Kidney (tissue), 14 donors: ENCODE data around the gene PGAM2. TPM values are rescaled to one million over a fixed set of nuclear protein-coding genes. Genes with fewer than 3 reads are reported as not detected.

ENCODE experiments used
- DNase-seq, 5 donors: peaks; one replicate each; pipeline ENCODE4 v3.0.0-alpha.2; 2013 to 2020
- FAIRE-seq: peaks from 2 replicates; lab custom pipeline; 2012; peaks lifted over from hg19 to GRCh38; lab: Jason Lieb, UNC
- H3K27ac ChIP-seq, 2 donors: one replicate each; pipeline ENCODE4 v1.7.0; 2013; ENCODE audit warnings: low read depth in 2 of 2, low read length in 2 of 2, inconsistent platforms in 1 of 2
- H3K27me3 ChIP-seq: one replicate; pipeline ENCODE4 v1.7.1; 2013; ENCODE audit warnings: low read length, inconsistent platforms; ENCODE audit not compliant: control insufficient read depth, insufficient read depth
- H3K36me3 ChIP-seq, 3 donors: one replicate each; pipeline versions ENCODE4 v1.7.0 to v1.7.1; 2013; ENCODE audit warnings: low read length in 3 of 3, control low read depth in 1 of 3, inconsistent platforms in 1 of 3; ENCODE audit not compliant: insufficient read depth in 3 of 3, control insufficient read depth in 2 of 3
- H3K4me1 ChIP-seq, 3 donors: one replicate each; pipeline versions ENCODE4 v1.7.0 to v1.7.1; 2013; ENCODE audit warnings: low read length in 3 of 3, inconsistent platforms in 1 of 3, low read depth in 1 of 3; ENCODE audit not compliant: control insufficient read depth in 2 of 3, insufficient read depth in 2 of 3
- H3K4me3 ChIP-seq, 3 donors: one replicate each; pipeline versions ENCODE4 v1.7.0 to v1.8.1; 2013; ENCODE audit warnings: low read length in 3 of 3, control low read depth in 1 of 3, inconsistent platforms in 1 of 3
- H3K9ac ChIP-seq, 3 donors: one replicate each; pipeline versions ENCODE4 v1.7.0 to v1.7.1; 2013; ENCODE audit warnings: low read length in 3 of 3, control low read depth in 1 of 3, inconsistent platforms in 1 of 3
- H3K9me3 ChIP-seq, 3 donors: one replicate each; pipeline versions ENCODE4 v1.7.0 to v1.7.1; 2013; ENCODE audit warnings: low read length in 3 of 3, control low read depth in 1 of 3, inconsistent platforms in 1 of 3; ENCODE audit not compliant: control insufficient read depth in 2 of 3, insufficient read depth in 1 of 3
- intact Hi-C: fragments of 100-400 bp; cut with DNase I; formaldehyde crosslinking; loops from one replicate; pipeline ENCODE4 v1.11.1; 2022
- polyA plus RNA-seq: library from polyadenylated mRNA; stranded (reverse); fragments of 350-450 nt; fragmentation: Illumina TruSeq; extraction: RNeasy Lipid Tissue Mini Kit (QIAGEN cat#74804); gene quantifications from one replicate; pipeline ENCODE4 v1.2.3, GENCODE V29; 2014; ENCODE audit warnings: low read depth, low replicate concordance; ENCODE audit not compliant: insufficient read depth
- total RNA-seq: library from RNA; stranded (reverse); fragmentation: NEBNext Ultra II Directional; extraction: Animal tissue kit (Norgen Biotek cat#: 25700); gene quantifications from one replicate; pipeline ENCODE4 v1.2.1, GENCODE V29; 2021
- TF ChIP-seq, protein P1 (sequence below): IDR thresholded peaks from 3 replicates; pipeline ENCODE4 v1.5.1; 2012; ENCODE audit warnings: mild to moderate bottlenecking, moderate library complexity, borderline replicate concordance; ENCODE audit not compliant: insufficient read depth; ENCODE audit errors: extremely low read depth
- donor health status: control.
- donor health status: control.
- donor health status: control.
- donor health status: control.
- donor health status: control.
- donor health status: DM: yes; HTN: yes; CAD: no.
- donor health status: Normal renal cell carcinoma (clear cell type).

The PGAM2 gene
- total and polyA plus RNA-seq, 2 donors from 2014 or later, result 2.1 to 37.7 TPM

DNA sequence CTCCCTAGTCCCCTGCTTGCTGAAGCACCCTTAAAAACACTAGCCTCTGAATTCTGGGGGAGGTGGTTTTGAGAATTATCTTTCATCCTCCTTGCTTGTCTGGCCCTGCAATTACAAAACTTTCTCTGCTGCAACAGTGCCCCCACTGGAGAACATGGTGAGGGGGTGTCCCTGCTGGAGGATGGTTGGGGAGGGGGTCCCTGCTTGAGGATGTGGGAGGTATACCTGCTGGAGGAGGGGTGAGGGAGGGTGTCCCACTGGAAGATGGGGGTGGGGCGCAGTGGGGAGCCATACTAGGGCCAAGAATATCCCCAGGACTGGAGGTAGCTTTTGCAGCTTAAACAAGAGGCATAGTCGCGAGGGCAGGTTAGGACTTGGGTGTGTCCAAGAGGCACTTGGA is 20.2 kb upstream of the PGAM2 start:
- no peak overlapping the region for H3K4me3 ChIP-seq
- TF ChIP-seq, protein P1, sequence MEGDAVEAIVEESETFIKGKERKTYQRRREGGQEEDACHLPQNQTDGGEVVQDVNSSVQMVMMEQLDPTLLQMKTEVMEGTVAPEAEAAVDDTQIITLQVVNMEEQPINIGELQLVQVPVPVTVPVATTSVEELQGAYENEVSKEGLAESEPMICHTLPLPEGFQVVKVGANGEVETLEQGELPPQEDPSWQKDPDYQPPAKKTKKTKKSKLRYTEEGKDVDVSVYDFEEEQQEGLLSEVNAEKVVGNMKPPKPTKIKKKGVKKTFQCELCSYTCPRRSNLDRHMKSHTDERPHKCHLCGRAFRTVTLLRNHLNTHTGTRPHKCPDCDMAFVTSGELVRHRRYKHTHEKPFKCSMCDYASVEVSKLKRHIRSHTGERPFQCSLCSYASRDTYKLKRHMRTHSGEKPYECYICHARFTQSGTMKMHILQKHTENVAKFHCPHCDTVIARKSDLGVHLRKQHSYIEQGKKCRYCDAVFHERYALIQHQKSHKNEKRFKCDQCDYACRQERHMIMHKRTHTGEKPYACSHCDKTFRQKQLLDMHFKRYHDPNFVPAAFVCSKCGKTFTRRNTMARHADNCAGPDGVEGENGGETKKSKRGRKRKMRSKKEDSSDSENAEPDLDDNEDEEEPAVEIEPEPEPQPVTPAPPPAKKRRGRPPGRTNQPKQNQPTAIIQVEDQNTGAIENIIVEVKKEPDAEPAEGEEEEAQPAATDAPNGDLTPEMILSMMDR, result no peak

GRCh38 chr7:44084701-44085100 is 19.3 kb upstream of the PGAM2 start:
- intact Hi-C loops, result no loop called here
- Histone ChIP-seq H3K9me3 (no peaks in the 10 kb centered on the region), H3K9ac (no peak overlapping the region), H3K27me3 (no peaks in the 10 kb centered on the region), H3K36me3 (peaks cover 0 to 11% (median 4%) of the 10 kb centered on the region in 3 donors), H3K4me1 (peaks cover 0 to 27% (median 19%) of the 10 kb centered on the region in 3 donors), H3K4me3 (no peak overlapping the region), H3K27ac (no peak overlapping the region)
- FAIRE-seq (no peak), DNase-seq (peak in 1 of 5 donors; percentile 54)
- TF ChIP-seq, protein P1, result no peak

More for the DNA sequence above, 20.2 kb upstream of the PGAM2 start:
- peaks cover 0 to 4% (median 3%) of the 10 kb centered on the region in 3 donors for H3K36me3 ChIP-seq
- FAIRE-seq, result no peak
- H3K27ac ChIP-seq, result peak overlapping the region in 1 of 2 donors; percentile 37
- no peaks in the 10 kb centered on the region for H3K9me3 ChIP-seq
- intact Hi-C loops, result no loop called here
- peaks cover 0 to 21% (median 18%) of the 10 kb centered on the region in 3 donors for H3K4me1 ChIP-seq
- no peaks in the 10 kb centered on the region for H3K27me3 ChIP-seq
- no peak overlapping the region for H3K9ac ChIP-seq
- peak in 2 of 5 donors; percentile 48 to 56 for DNase-seq

- H3K27ac ChIP-seq, result peak overlapping the region in 1 of 2 donors; percentile 32
- H3K4me1 ChIP-seq, result peaks cover 0 to 32% (median 23%) of the 10 kb centered on the region in 3 donors
- no peak for FAIRE-seq
- TF ChIP-seq, protein P1, result no peak
- intact Hi-C loops, result no loop called here
- H3K27me3 ChIP-seq, result no peaks in the 10 kb centered on the region
- no peaks in the 10 kb centered on the region for H3K9me3 ChIP-seq
- H3K9ac ChIP-seq, result no peak overlapping the region
- no peak overlapping the region for H3K4me3 ChIP-seq
- peak in 1 of 5 donors; percentile 38 for DNase-seq
- peaks cover 0 to 18% (median 6%) of the 10 kb centered on the region in 3 donors for H3K36me3 ChIP-seq
Observed at GRCh38 chr7:44083796-44084195, 18.4 kb upstream of the PGAM2 start.
